Activated CD8-positive, alpha-beta memory T cell treated with anti-CD3 and anti-CD28 coated beads for 4 hours (primary cell): ENCODE results near the gene KCNJ15.

ENCODE experiments used
- DNase-seq, 2 donors: peaks; one replicate each; pipeline ENCODE4 v3.0.0-alpha.2; 2020; ENCODE audit warnings: low read depth in 2 of 2

The KCNJ15 gene

GRCh38 chr21:38354746-38355145 is 98.0 kb downstream of the KCNJ15 start:
- DNase-seq: no peak

GRCh38 chr21:38355353-38355752 is 98.6 kb downstream of the KCNJ15 start:
- no peak for DNase-seq

- peak; percentile 20 to 27 for DNase-seq
These were observed 99.4 kb downstream of the KCNJ15 start for GRCh38 chr21:38355992-38356781.
